Stimulated activated CD4-positive, alpha-beta T cell treated with anti-CD3 and anti-CD28 coated beads, Interleukin-15, amount 100 ng/mL, for 24 hours (primary cell): Measurements from ENCODE around the gene TYR.
"Not testable (repeated sequence)": the region's sequence is repeated elsewhere in the genome, so short reads cannot be mapped to it uniquely, and the experiment has no call there.

ENCODE experiments used
- DNase-seq: peaks from one replicate; pipeline ENCODE4 v3.0.0-alpha.2; 2020

TYR gene

GRCh38 chr11:89273220-89273619, 95.5 kb downstream of the TYR start:
- not testable (repeated sequence) for DNase-seq

GRCh38 chr11:89275966-89276365, 98.3 kb downstream of the TYR start:
- no peak for DNase-seq

- DNase-seq: no peak
Measured at GRCh38 chr11:89279176-89279575, 101.5 kb downstream of the TYR start.

- DNase-seq: not testable (repeated sequence)
Measured at GRCh38 chr11:89281032-89281677, 103.5 kb downstream of the TYR start.

- DNase-seq: not testable (repeated sequence)
Measured at GRCh38 chr11:89286601-89287000, 108.9 kb downstream of the TYR start.

- not testable (repeated sequence) for DNase-seq
Measured at GRCh38 chr11:89288004-89288403, 110.3 kb downstream of the TYR start.

- no peak for DNase-seq
Measured at GRCh38 chr11:89293965-89294679, 116.4 kb downstream of the TYR start.

- not testable (repeated sequence) for DNase-seq
Measured at GRCh38 chr11:89295023-89295422, 117.3 kb downstream of the TYR start.

GRCh38 chr11:89303029-89303428, 125.4 kb downstream of the TYR start:
- not testable (repeated sequence) for DNase-seq

GRCh38 chr11:89308272-89308671, 130.6 kb downstream of the TYR start:
- DNase-seq: not testable (repeated sequence)

GRCh38 chr11:89309321-89309985, 131.8 kb downstream of the TYR start:
- not testable (repeated sequence) for DNase-seq

- DNase-seq: not testable (repeated sequence)
Measured at GRCh38 chr11:89310607-89311006, 132.9 kb downstream of the TYR start.

- no peak for DNase-seq
Measured at GRCh38 chr11:89321401-89321800, 143.7 kb downstream of the TYR start.

- no peak for DNase-seq
Measured at GRCh38 chr11:89327885-89328284, 150.2 kb downstream of the TYR start.

GRCh38 chr11:89331940-89332339, 154.3 kb downstream of the TYR start:
- not testable (repeated sequence) for DNase-seq

GRCh38 chr11:89333704-89334103, 156.0 kb downstream of the TYR start:
- not testable (repeated sequence) for DNase-seq

- not testable (repeated sequence) for DNase-seq
Measured at GRCh38 chr11:89337100-89337650, 159.5 kb downstream of the TYR start.

- DNase-seq: not testable (repeated sequence)
Measured at GRCh38 chr11:89338073-89338472, 160.4 kb downstream of the TYR start.

- DNase-seq: not testable (repeated sequence)
Measured at GRCh38 chr11:89340450-89340849, 162.8 kb downstream of the TYR start.

GRCh38 chr11:89342880-89343572, 165.4 kb downstream of the TYR start:
- DNase-seq: not testable (repeated sequence)
